HG02943 (cell line): Measurements from ENCODE around the gene ARHGAP26.
A peak's percentile ranks its signal among the peaks of the same experiment; 100 is the strongest.
"Not testable (repeated sequence)": the region's sequence is repeated elsewhere in the genome, so short reads cannot be mapped to it uniquely, and the experiment has no call there.

Source experiments
- ATAC-seq: cut with Tn5 transposase; IDR thresholded peaks from one replicate; pipeline ENCODE4 v1.9.1; 2021; ENCODE audit warnings: mild to moderate bottlenecking, low read depth, moderate library complexity; ENCODE audit not compliant: unreplicated experiment

Gene ARHGAP26

GRCh38 chr5:142971303-142972013 lies 201.3 kb downstream of the ARHGAP26 start:
- no peak for ATAC-seq

DNA sequence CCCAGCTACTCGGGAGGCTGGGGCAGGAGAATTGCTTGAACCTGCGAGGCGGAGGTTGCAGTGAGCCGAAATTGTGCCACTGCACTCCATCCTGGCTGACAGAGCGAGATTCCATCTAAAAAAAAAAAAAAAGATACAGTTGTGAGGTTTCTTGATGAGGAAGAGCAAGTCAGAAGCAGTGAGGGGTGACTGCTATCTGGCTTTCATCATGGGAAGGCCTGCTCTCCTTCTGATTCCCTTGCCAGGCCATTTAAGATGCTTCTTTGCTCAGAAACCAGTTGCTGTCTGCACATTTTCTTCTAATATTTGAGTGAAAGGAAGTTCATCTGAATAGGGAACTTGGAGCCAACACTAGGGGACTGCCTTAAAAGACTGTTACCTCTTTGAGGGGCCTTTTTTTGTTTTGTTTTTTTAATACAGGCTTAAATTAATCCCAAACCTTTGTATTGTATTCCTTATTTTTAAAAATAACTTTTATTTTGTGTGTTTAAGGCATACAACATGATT lies 201.9 kb downstream of the ARHGAP26 start:
- ATAC-seq, result no peak

DNA sequence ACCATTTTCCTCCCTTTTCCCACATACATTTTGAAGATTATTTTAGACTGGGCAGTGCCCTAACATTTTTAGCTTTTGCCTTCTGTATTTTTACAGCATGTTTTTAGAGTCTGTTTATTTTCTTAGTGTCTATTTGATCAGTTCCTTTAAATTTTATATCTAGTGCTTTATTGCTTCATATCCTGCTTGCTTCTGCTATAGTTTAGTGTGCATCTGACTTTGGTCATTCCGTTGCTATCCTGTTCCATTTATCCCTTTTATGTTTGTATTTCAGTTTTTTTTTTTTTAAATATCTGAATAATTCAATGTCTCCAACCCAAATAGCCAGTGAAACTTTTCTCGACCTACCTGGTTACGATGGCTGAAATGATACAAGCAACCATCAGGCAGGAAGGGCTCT lies 203.8 kb downstream of the ARHGAP26 start:
- ATAC-seq, result no peak

DNA sequence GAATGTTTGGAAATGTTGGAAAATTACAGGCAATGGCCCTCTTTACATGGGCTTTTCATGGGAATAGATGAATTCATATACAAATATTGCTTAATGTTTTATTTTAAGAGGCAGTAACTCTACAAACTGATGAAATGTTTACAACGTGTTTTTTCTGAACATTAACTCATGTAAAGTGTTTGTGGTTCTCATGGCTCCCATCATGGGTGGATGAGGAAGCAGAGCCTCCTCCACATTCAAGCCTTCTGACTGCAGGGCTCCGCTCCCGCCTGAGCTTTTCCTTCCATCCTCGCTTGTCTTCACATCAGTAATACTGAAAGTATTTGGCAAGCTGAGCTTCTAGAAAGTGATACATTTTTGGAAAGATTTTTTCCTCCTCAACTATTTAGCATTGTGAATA lies 204.2 kb downstream of the ARHGAP26 start:
- ATAC-seq, result no peak

- no peak for ATAC-seq
These were observed 206.7 kb downstream of the ARHGAP26 start for GRCh38 chr5:142976861-142977260.

DNA sequence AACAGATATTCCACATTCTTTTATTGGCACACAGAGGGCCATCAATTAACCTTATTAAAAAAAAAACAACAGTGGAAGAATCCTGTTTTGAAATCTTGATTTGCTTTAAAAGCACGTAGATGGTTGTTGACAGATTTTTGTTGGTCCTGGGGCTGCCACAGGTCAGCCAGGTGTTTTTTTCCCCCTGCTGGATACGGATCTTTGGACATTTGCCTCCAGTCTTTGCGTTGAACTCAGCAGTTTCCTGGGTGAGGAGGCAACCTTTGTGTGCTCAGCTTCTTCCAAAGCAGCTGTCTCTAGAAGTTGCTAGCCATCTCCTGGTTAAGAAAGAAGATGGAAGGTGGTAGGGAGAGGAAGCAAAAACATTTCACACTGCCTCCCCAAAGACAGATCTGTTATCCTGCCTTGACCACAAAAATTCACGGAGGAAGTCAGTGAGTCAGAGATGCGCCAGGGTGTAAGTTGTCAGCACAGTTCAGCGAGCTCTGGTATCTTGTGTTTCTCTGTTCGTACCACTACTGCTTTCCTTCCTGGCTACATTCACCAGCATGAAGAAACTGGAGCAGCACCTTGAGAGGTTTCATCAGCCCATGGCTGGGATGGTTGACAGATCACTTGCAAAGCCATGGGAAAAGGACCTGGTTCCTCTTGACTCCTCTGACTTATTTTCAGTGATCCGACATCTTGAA lies 207.3 kb downstream of the ARHGAP26 start:
- ATAC-seq, result peak; percentile 68

- no peak for ATAC-seq
These were observed 208.1 kb downstream of the ARHGAP26 start for GRCh38 chr5:142978252-142978651.

GRCh38 chr5:142978726-142979125 lies 208.5 kb downstream of the ARHGAP26 start:
- no peak for ATAC-seq

DNA sequence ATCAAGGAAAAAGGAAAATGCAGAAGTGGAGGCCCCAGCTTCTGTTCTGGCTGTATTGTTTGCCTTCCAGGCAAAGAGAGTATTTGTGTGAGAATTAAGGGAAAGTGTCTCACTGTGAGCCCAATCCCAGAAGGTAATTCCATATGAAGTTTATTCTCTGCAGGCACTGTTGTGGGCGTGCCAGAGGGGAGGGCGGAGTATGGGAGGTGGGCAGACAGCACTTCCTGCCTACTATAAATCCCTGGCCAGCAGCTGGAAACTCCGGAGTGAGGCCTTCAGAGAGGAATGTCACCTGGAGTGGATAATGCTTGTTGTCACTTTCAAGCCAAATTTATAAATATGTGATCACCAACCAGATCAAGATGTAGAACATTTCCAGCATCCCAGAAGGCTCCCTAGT lies 209.5 kb downstream of the ARHGAP26 start:
- no peak for ATAC-seq

- no peak for ATAC-seq
These were observed 211.3 kb downstream of the ARHGAP26 start for GRCh38 chr5:142981475-142981874.

- no peak for ATAC-seq
These were observed 212.0 kb downstream of the ARHGAP26 start for GRCh38 chr5:142981886-142982820.

DNA sequence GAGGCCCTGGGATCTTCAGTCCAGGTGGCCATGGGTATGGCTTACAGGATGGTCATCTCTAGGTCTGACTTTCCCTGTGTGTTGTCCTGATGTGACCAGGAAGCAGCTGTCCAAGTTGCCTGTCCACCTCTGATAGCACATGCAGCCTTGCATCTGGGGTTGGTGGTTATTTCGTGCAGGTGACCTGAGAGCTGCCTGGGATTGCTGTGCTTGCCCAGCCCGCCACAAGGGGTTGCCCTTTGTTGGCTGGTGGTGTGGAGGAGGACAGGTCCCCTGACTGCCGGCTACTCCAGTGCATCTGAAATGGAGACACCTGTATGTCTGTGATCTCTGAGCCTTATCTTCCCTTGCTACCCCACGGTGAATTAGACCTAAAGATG lies 212.6 kb downstream of the ARHGAP26 start:
- no peak for ATAC-seq

DNA sequence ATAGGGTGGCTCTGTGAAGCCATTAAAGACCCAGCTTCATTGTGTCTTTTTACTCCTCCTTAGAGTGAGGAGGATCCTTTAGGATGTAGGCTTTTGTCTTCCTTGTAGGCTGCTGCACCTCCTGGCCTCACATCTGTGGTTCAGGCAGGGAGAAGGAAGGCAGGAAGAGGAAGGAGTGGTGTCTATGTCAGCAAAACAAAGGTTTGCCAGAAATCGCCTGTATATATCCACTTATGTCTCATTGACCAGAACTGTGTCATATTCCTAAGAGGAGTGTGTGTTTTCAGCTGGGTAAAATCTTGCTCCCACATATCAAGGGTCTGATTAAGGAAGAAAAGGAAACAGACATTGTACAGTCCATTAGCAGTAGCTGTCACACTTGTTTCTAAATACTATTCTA lies 213.8 kb downstream of the ARHGAP26 start:
- ATAC-seq, result no peak

GRCh38 chr5:142984525-142984924 lies 214.3 kb downstream of the ARHGAP26 start:
- no peak for ATAC-seq

DNA sequence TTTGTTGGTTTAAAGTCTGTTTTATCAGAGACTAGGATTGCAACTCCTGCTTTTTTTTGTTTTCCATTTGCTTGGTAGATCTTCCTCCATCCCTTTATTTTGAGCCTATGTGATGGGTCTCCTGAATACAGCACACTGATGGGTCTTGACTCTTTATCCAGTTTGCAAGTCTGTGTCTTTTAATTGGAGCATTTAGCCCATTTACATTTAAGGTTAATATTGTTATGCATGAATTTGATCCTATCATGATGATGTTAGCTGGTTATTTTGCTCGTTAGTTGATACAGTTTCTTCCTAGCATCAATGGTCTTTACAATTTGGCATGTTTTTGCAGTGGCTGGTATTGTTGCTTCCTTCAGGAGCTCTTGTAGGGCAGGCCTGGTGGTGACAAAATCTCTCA lies 219.1 kb downstream of the ARHGAP26 start:
- ATAC-seq, result not testable (repeated sequence)

- not testable (repeated sequence) for ATAC-seq
These were observed 219.9 kb downstream of the ARHGAP26 start for GRCh38 chr5:142990073-142990472.

DNA sequence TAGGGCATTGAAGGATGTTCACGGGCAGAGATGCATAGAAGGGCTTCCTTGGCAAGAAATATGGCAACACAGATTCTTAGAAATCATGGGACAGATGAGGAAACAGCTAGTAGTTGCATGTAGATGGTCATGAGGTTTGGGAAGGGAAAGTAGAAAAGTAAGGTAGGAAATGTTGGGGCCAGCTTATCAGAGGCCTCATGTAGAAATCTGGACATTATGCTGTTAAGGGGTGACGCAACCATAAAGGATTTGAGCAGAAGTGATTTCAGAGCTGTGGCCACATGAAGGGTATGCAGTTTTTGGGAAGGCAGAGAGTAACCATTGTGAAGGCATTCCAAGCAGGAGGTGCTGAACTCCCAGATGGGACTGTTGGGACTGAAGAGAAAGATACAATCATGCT lies 224.0 kb downstream of the ARHGAP26 start:
- no peak for ATAC-seq

- not testable (repeated sequence) for ATAC-seq
These were observed 225.4 kb downstream of the ARHGAP26 start for GRCh38 chr5:142995621-142996020.

DNA sequence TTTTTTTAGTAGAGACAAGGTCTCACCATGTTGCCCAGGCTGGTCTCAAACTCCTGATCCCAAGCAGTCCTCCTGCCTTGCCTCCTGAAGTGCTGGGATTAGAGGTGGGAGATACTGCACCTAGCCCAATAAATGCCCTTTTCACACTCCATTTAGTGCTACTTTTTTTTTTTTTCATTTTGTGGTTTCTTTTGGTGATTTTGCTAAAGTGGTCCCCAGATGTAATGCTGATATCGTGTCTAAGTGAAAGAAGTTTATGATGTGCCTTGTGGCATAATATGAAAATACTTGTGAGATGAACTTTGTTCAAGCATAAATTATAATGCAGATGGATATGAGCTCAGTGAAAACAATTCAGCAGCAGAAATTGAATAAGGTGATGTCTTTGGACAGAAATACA lies 227.4 kb downstream of the ARHGAP26 start:
- no peak for ATAC-seq

DNA sequence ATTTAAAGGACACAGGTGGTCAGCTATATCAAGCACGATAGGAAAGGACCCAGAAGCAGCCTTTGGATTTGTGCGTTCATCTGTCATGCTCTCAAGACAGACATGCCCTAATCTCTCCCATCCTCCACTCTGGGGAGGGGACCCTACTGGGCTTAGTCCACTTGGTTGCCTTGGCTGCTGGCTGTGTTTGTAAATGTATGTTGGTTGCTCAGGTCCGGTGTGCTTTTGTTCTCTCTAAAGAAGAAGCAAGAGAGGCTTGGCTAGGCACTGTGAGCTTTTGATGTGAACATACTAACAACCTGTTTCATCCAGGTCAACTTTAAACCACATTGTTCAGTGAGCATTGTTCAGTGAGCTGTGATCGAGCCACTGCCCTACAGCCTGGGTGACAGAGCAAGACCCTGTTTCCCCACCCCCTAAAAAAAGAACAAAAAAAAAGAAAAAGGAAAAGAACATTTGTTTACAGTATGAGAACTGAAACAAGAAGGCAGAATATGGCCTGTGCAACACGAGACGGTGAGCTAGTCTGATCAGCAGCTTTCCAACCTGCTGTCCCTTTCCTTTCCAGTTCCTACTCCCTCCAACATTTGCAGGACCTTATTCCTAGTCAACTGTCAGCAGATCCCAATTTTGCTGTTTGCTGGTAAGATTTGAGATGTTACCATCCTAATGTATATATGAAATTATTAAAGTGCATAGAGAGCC lies 228.3 kb downstream of the ARHGAP26 start:
- no peak for ATAC-seq
